HepG2 (cell line): ENCODE results near the gene TCFL5. TPM values are rescaled to one million over a fixed set of nuclear protein-coding genes. Genes with fewer than 3 reads are reported as not detected.

ENCODE experiments used
- ATF4 ChIP-seq, 2 experiments: fragments of 450-650 bp in 1 of 2; sonication (generic) in 1 of 2; formaldehyde crosslinking; IDR thresholded peaks; 2 replicates each; pipeline versions ENCODE4 v1.5.0 to v1.8.0; 2020 to 2022; ENCODE audit warnings: mild to moderate bottlenecking in 1 of 2, missing genetic modification reagents in 1 of 2
- DNMT1 ChIP-seq: sonication (generic); formaldehyde crosslinking; IDR thresholded peaks from 2 replicates; pipeline ENCODE4 v1.5.1; 2020; ENCODE audit warnings: mild to moderate bottlenecking, missing genetic modification reagents
- E2F5 ChIP-seq: sonication (generic); formaldehyde crosslinking; conservative IDR thresholded peaks from 2 replicates; pipeline ENCODE4 v1.4.0; 2020; ENCODE audit warnings: missing genetic modification reagents
- MAX ChIP-seq: IDR thresholded peaks from 2 replicates; pipeline ENCODE4 v1.6.1; 2012; ENCODE audit warnings: inconsistent platforms
- MIER2 ChIP-seq: IDR thresholded peaks from 2 replicates; pipeline ENCODE4 v1.6.1; 2016; ENCODE audit warnings: missing biosample characterization, missing genetic modification reagents
- MLX ChIP-seq: IDR thresholded peaks from 2 replicates; pipeline ENCODE4 v1.6.1; 2016
- MTF2 ChIP-seq: sonication (generic); formaldehyde crosslinking; IDR thresholded peaks from 2 replicates; pipeline ENCODE4 v1.5.0; 2020; ENCODE audit warnings: missing genetic modification reagents, borderline replicate concordance
- NAIF1 ChIP-seq: sonication (generic); formaldehyde crosslinking; IDR thresholded peaks from 2 replicates; pipeline ENCODE4 v1.5.0; 2020; ENCODE audit warnings: mild to moderate bottlenecking, missing genetic modification reagents, borderline replicate concordance
- POLR2A ChIP-seq, 2 experiments: IDR thresholded peaks; 2 replicates each; pipeline ENCODE4 v1.6.1; 2011; ENCODE audit warnings: low read depth in 2 of 2, low read length in 2 of 2, mild to moderate bottlenecking in 1 of 2, moderate library complexity in 1 of 2; ENCODE audit not compliant: insufficient read depth in 1 of 2
- PREB ChIP-seq: sonication (generic); formaldehyde crosslinking; IDR thresholded peaks from 2 replicates; pipeline ENCODE4 v1.4.0; 2020; ENCODE audit warnings: missing genetic modification reagents
- PRPF4 ChIP-seq: fragments of 200-400 bp; formaldehyde crosslinking; IDR thresholded peaks from 2 replicates; pipeline ENCODE4 v1.6.1; 2016; ENCODE audit warnings: low read length, low read depth; ENCODE audit not compliant: poor library complexity, severe bottlenecking
- RCOR2 ChIP-seq: IDR thresholded peaks from 2 replicates; pipeline ENCODE4 v1.6.1; 2016; ENCODE audit warnings: missing biosample characterization, missing genetic modification reagents
- THRA ChIP-seq: sonication (generic); formaldehyde crosslinking; IDR thresholded peaks from 2 replicates; pipeline ENCODE4 v1.4.0; 2020; ENCODE audit warnings: missing genetic modification reagents, borderline replicate concordance
- ZFP91 ChIP-seq: sonication (generic); formaldehyde crosslinking; IDR thresholded peaks from 2 replicates; pipeline ENCODE4 v1.9.0; 2022; ENCODE audit warnings: missing genetic modification reagents, mild to moderate bottlenecking, borderline replicate concordance
- ZNF292 ChIP-seq: sonication (generic); formaldehyde crosslinking; IDR thresholded peaks from 2 replicates; pipeline ENCODE4 v1.8.1; 2022; ENCODE audit warnings: mild to moderate bottlenecking, low read depth, missing genetic modification reagents, borderline replicate concordance
- ZNF546 ChIP-seq: sonication (generic); formaldehyde crosslinking; conservative IDR thresholded peaks from 2 replicates; pipeline ENCODE4 v1.8.1; 2023; ENCODE audit warnings: mild to moderate bottlenecking, missing genetic modification reagents
- ZNF550 ChIP-seq: sonication (generic); formaldehyde crosslinking; IDR thresholded peaks from 2 replicates; pipeline ENCODE4 v1.4.0; 2020; ENCODE audit warnings: mild to moderate bottlenecking, missing genetic modification reagents, borderline replicate concordance
- ZNF567 ChIP-seq: sonication (generic); formaldehyde crosslinking; IDR thresholded peaks from 2 replicates; pipeline ENCODE4 v1.8.1; 2023; ENCODE audit warnings: mild to moderate bottlenecking, missing genetic modification reagents, borderline replicate concordance
- ZNF576 ChIP-seq: sonication (generic); formaldehyde crosslinking; IDR thresholded peaks from 2 replicates; pipeline ENCODE4 v1.4.0; 2020; ENCODE audit warnings: mild to moderate bottlenecking, missing genetic modification reagents
- ZNF75D ChIP-seq: sonication (generic); formaldehyde crosslinking; IDR thresholded peaks from 2 replicates; pipeline ENCODE4 v1.8.1; 2023; ENCODE audit warnings: missing genetic modification reagents, mild to moderate bottlenecking, borderline replicate concordance
- ZNF776 ChIP-seq: sonication (generic); formaldehyde crosslinking; IDR thresholded peaks from 2 replicates; pipeline ENCODE4 v1.4.0; 2020; ENCODE audit warnings: mild to moderate bottlenecking, missing genetic modification reagents
- ZNF841 ChIP-seq: sonication (generic); formaldehyde crosslinking; IDR thresholded peaks from 2 replicates; pipeline ENCODE4 v1.8.1; 2023; ENCODE audit warnings: missing genetic modification reagents, borderline replicate concordance
- polyA plus RNA-seq, 8 experiments: library from polyadenylated mRNA; depleted of rRNA in 3 of 8; stranded (reverse) in 7 of 8; unstranded in 1 of 8; fragments of >200 nt; fragmentation: Illumina TruSeq in 4 of 8; extraction: Trizol in 4 of 8; gene quantifications; 2 replicates each; pipeline versions ENCODE4 v1.2.1 to v1.2.3, GENCODE V29; 2011 to 2016; ENCODE audit warnings: low read depth in 4 of 8, missing spikeins in 1 of 8, mixed read lengths in 1 of 8; ENCODE audit not compliant: insufficient read depth in 1 of 8
- total RNA-seq, 5 experiments: library from RNA; depleted of rRNA; stranded (reverse); fragments of >200 nt; fragmentation: Illumina TruSeq; extraction: Trizol; gene quantifications; 2 replicates each; pipeline ENCODE4 v1.2.3, GENCODE V29; 2016; ENCODE audit warnings: low read depth in 1 of 5

TCFL5 gene
- total and polyA plus RNA-seq, 2 of the 13 experiments (the other 11 are each of a cell fraction or from before 2014, with no cell fraction given) = 14.8 to 20.0 TPM

GRCh38 chr20:62872184-62872847 lies 10.7 kb upstream of the TCFL5 start (continued):
- no peak for TF ChIP-seq PREB (CRISPR knock-in tag)
- no peak for TF ChIP-seq ZNF75D
- TF ChIP-seq PRPF4 = no peak
- TF ChIP-seq ZNF546 (CRISPR knock-in tag) = 0 out of 2 replicates have a peak, but pooled peaks have one; percentile 19
- no peak for TF ChIP-seq ZFP91 (CRISPR knock-in tag)
- no peak for TF ChIP-seq ZNF841 (CRISPR knock-in tag)
- no peak for TF ChIP-seq THRA (CRISPR knock-in tag)
- TF ChIP-seq ZNF776 (CRISPR knock-in tag) = no peak
- no peak for TF ChIP-seq MIER2 (CRISPR knock-in tag)
- no peak for TF ChIP-seq NAIF1
- TF ChIP-seq E2F5 (CRISPR knock-in tag) = no peak
- TF ChIP-seq ZNF292 (CRISPR knock-in tag) = peak; percentile 81
- TF ChIP-seq MTF2 (CRISPR knock-in tag) = no peak
- TF ChIP-seq RCOR2 (CRISPR knock-in tag) = 0 out of 2 replicates have a peak, but pooled peaks have one; percentile 15
- 0 out of 2 replicates have a peak, but pooled peaks have one; percentile 2 for TF ChIP-seq DNMT1 (CRISPR knock-in tag)
- peak; percentile 35; the same call in 1 of the 2 replicates for TF ChIP-seq MAX
- TF ChIP-seq ZNF576 (CRISPR knock-in tag) = no peak
- no peak for TF ChIP-seq ZNF550 (CRISPR knock-in tag)
- peak in 1 of 2 experiments; percentile 20; a peak in 1 of 4 replicates for TF ChIP-seq ATF4 (CRISPR knock-in tag; IDR thresholded peaks at IDR 0.05)
- TF ChIP-seq POLR2A (IDR thresholded peaks at IDR 0.05; ENCODE audit: insufficient read depth in 1 of 2, low read depth in 2 of 2, low read length in 2 of 2) = no peak
- no peak for TF ChIP-seq ZNF567 (CRISPR knock-in tag)
- TF ChIP-seq MLX (CRISPR knock-in tag) = no peak
